Ishikawa (cell line): ENCODE measurements around the gene PPP6R3.

Source experiments
- CEBPB ChIP-seq: IDR thresholded peaks from 2 replicates; pipeline ENCODE4 v1.6.1; 2012
- CREB1 ChIP-seq: IDR thresholded peaks from 2 replicates; pipeline ENCODE4 v1.6.1; 2012; ENCODE audit warnings: low read depth
- EP300 ChIP-seq: IDR thresholded peaks from 2 replicates; pipeline ENCODE4 v1.6.1; 2012; ENCODE audit warnings: borderline replicate concordance
- FOXM1 ChIP-seq: IDR thresholded peaks from 2 replicates; pipeline ENCODE4 v1.6.1; 2012; ENCODE audit warnings: low read depth, borderline replicate concordance
- RAD21 ChIP-seq: IDR thresholded peaks from 2 replicates; pipeline ENCODE4 v1.6.1; 2012; ENCODE audit warnings: low read depth
- REST ChIP-seq: IDR thresholded peaks from 2 replicates; pipeline ENCODE4 v1.6.1; 2012; ENCODE audit warnings: low read depth, mild to moderate bottlenecking
- TAF1 ChIP-seq: IDR thresholded peaks from 2 replicates; pipeline ENCODE4 v1.6.1; 2012; ENCODE audit warnings: low read depth, mild to moderate bottlenecking
- TCF12 ChIP-seq: IDR thresholded peaks from 2 replicates; pipeline ENCODE4 v1.6.1; 2012; ENCODE audit warnings: low read depth
- TEAD4 ChIP-seq: IDR thresholded peaks from 2 replicates; pipeline ENCODE4 v1.6.1; 2012
- USF1 ChIP-seq: IDR thresholded peaks from 2 replicates; pipeline ENCODE4 v1.6.1; 2012
- YY1 ChIP-seq: IDR thresholded peaks from 2 replicates; pipeline ENCODE4 v1.6.1; 2012; ENCODE audit warnings: low read depth
- TF ChIP-seq, protein P1 (sequence below): IDR thresholded peaks from 2 replicates; pipeline ENCODE4 v1.6.1; 2012

DNA sequence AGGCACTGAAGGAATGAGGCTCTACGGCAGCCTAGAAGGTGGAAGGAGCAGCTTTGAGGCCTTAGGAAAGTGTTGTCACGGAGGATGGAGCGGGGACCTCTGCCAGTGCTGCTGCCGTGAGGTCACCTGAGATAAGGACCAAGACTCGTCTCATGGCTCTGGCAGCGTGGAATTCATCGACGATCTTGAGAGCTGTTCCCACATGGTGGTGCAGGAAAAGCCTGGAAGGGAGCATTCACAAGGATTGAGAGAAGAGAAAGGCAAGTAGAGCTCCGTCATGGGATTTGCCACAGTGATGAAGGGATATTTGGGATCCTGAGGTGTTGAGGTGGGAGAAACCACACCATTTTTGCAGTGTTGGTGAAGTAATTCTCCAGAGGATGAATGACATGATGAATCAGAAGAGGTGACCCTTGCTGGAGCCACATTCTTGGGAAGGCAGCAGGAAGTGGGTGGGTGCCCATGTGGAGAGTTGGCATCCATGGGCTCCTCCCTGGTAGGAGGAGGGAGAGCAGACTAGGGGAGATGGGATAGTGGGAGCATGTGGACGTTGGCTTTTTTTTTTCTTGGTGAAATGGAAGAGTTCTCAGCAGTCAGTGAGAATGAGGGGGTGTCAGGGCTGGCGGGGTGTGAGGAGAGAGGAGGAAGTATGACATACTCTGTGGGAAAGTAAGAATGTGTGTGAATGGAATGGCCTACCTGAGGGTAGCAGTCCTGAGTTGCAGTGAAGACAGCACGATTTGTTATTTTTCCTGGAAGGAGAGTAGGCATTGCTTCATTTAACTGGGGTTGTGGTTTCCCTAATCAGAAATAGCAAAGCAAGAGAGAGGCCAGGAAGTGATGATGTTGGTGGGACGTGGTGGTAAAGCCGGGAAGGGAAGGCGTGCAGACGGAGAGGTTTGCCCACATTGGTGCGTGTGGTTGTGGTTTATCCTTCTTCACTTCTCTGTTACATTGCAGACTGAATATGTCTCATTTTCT is 11.1 kb downstream of the PPP6R3 start:
- TF ChIP-seq EP300 (no peak), YY1 (no peak), REST (no peak), FOXM1 (no peak), TEAD4 (no peak), USF1 (no peak), CEBPB (no peak), TCF12 (no peak), CREB1 (no peak), TAF1 (no peak), RAD21 (no peak)
- TF ChIP-seq, protein P1, sequence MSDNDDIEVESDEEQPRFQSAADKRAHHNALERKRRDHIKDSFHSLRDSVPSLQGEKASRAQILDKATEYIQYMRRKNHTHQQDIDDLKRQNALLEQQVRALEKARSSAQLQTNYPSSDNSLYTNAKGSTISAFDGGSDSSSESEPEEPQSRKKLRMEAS = no peak
